Measurements from ENCODE around the gene TPK1. TPM values are rescaled to one million over a fixed set of nuclear protein-coding genes. Genes with fewer than 3 reads are reported as not detected.
A peak's percentile ranks its signal among the peaks of the same experiment; 100 is the strongest.
"Not testable (repeated sequence)": the region's sequence is repeated elsewhere in the genome, so short reads cannot be mapped to it uniquely, and the experiment has no call there.

Gene TPK1
- total RNA-seq, 6 experiments from 2014 or later: 3.1 to 6.7 (median 4.3) TPM

GRCh38 chr7:144438759-144439158, 397.1 kb downstream of the TPK1 start:
- 68% methylated on average over 3 of the region's 3 CpGs for WGBS (ENCODE audit: insufficient coverage, low coverage, low lambda C conversion rate, missing lambda C conversion rate)
- H3K36me3 ChIP-seq: no peaks in the 10 kb centered on the region
- no peaks in the 10 kb centered on the region for H3K27me3 ChIP-seq
- ATAC-seq (peak in 1 of 4 donors; percentile 38), DNase-seq (no peak)
- no peaks in the 10 kb centered on the region for H3K9me3 ChIP-seq
- H3K27ac ChIP-seq: no peak overlapping the region
- intact Hi-C loops (cut with DNase I): no loop called here
- TF ChIP-seq CTCF (IDR thresholded peaks at IDR 0.05) (no peak), POLR2A (IDR thresholded peaks at IDR 0.05) (no peak)
- H3K4me3 ChIP-seq: no peak overlapping the region
- no peaks in the 10 kb centered on the region for H3K4me1 ChIP-seq

GRCh38 chr7:144437370-144438191, 398.3 kb downstream of the TPK1 start:
- 72% methylated on average over 4 of the region's 4 CpGs for WGBS (ENCODE audit: insufficient coverage, low coverage, low lambda C conversion rate, missing lambda C conversion rate)
- no peaks in the 10 kb centered on the region for H3K27me3 ChIP-seq
- DNase-seq (peak in 1 of 3 donors; percentile 56), ATAC-seq (peak; percentile 61 to 83 (median 70))
- TF ChIP-seq CTCF (IDR thresholded peaks at IDR 0.05) (peak; percentile 66 to 68 (median 66)), POLR2A (IDR thresholded peaks at IDR 0.05) (no peak)
- no peak overlapping the region for H3K4me3 ChIP-seq
- no peaks in the 10 kb centered on the region for H3K4me1 ChIP-seq
- no peaks in the 10 kb centered on the region for H3K36me3 ChIP-seq
- H3K9me3 ChIP-seq: no peaks in the 10 kb centered on the region
- H3K27ac ChIP-seq: no peak overlapping the region
- intact Hi-C loops (cut with DNase I): no loop called here

- no peak for TF ChIP-seq CTCF (IDR thresholded peaks at IDR 0.05)
- no peak for TF ChIP-seq POLR2A (IDR thresholded peaks at IDR 0.05)
- no peak overlapping the region for H3K4me3 ChIP-seq
- H3K27ac ChIP-seq: no peak overlapping the region
- intact Hi-C loops (cut with DNase I): no loop called here
- WGBS (ENCODE audit: insufficient coverage, low coverage, low lambda C conversion rate, missing lambda C conversion rate): 32% methylated on average over 9 of the region's 9 CpGs
- no peak for DNase-seq
- no peaks in the 10 kb centered on the region for H3K9me3 ChIP-seq
- ATAC-seq: no peak
- no peaks in the 10 kb centered on the region for H3K4me1 ChIP-seq
- H3K27me3 ChIP-seq: no peaks in the 10 kb centered on the region
- H3K36me3 ChIP-seq: no peaks in the 10 kb centered on the region
These were observed 399.4 kb downstream of the TPK1 start for GRCh38 chr7:144436500-144436899.

GRCh38 chr7:144428431-144428830, 407.4 kb downstream of the TPK1 start:
- intact Hi-C loops (cut with DNase I): no loop called here
- no peak for ATAC-seq
- H3K4me3 ChIP-seq: no peak overlapping the region
- TF ChIP-seq CTCF (IDR thresholded peaks at IDR 0.05) (no peak), POLR2A (IDR thresholded peaks at IDR 0.05) (no peak)
- no peak overlapping the region for H3K27ac ChIP-seq
- H3K36me3 ChIP-seq: no peaks in the 10 kb centered on the region
- no peaks in the 10 kb centered on the region for H3K4me1 ChIP-seq
- H3K27me3 ChIP-seq: no peaks in the 10 kb centered on the region
- DNase-seq: no peak
- 50% methylated on average over 1 of the region's 2 CpGs for WGBS (ENCODE audit: insufficient coverage, low coverage, low lambda C conversion rate, missing lambda C conversion rate)
- H3K9me3 ChIP-seq: no peaks in the 10 kb centered on the region

GRCh38 chr7:144427539-144427938, 408.3 kb downstream of the TPK1 start:
- 25% methylated on average over 1 of the region's 2 CpGs for whole genome bisulfite sequencing (ENCODE audit: insufficient coverage, low coverage, low lambda C conversion rate, missing lambda C conversion rate)
- intact Hi-C loops (cut with DNase I); H3K4me3 ChIP-seq; H3K9me3 ChIP-seq; DNase-seq; H3K27me3 ChIP-seq; H3K36me3 ChIP-seq; H3K27ac ChIP-seq; ATAC-seq; H3K4me1 ChIP-seq: not testable (repeated sequence)

GRCh38 chr7:144418931-144419330, 416.9 kb downstream of the TPK1 start:
- intact Hi-C loops (cut with DNase I); DNase-seq; H3K4me3 ChIP-seq; H3K36me3 ChIP-seq; ATAC-seq; H3K9me3 ChIP-seq; H3K4me1 ChIP-seq; H3K27me3 ChIP-seq; H3K27ac ChIP-seq: not testable (repeated sequence)
- 77% methylated on average over 4 of the region's 4 CpGs for WGBS (ENCODE audit: insufficient coverage, low coverage, low lambda C conversion rate, missing lambda C conversion rate)

Measured in right lobe of liver (tissue), 6 donors.